IPS-11a (cell line): ENCODE results near the gene PRKG2.

Experiments used
- H3K4me3 ChIP-seq: one replicate; pipeline ENCODE4 v1.5.1; 2013; ENCODE audit warnings: low read depth, low read length, control low read depth

The PRKG2 gene

GRCh38 chr4:81218206-81218605 is 3.2 kb upstream of the PRKG2 start:
- no peak overlapping the region for H3K4me3 ChIP-seq

DNA sequence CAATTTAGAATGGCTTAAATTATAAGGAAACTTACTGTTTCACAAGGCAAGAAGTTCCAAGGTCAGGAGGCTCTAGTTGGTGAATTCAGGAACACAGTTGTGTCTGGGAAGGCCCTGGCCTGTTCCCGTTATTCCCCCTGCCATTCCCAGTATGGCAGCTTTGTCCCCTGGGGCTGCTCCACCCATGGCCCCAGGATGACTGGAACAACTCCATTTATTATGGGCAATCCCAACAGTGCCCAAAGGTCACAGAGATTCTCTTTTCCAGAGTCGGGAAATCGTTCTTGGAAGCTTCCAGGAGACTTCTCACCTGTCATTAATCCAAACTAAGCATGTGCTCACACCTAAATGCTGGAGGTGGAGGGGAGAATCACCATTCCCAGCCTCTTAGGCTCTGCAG is 2.8 kb upstream of the PRKG2 start:
- H3K4me3 ChIP-seq, result no peak overlapping the region

- no peak overlapping the region for H3K4me3 ChIP-seq
These were observed 909 bp upstream of the PRKG2 start for GRCh38 chr4:81215931-81216330.

GRCh38 chr4:81214144-81214880 is 710 bp downstream of the PRKG2 start:
- H3K4me3 ChIP-seq, result peak overlapping the region; percentile 57

DNA sequence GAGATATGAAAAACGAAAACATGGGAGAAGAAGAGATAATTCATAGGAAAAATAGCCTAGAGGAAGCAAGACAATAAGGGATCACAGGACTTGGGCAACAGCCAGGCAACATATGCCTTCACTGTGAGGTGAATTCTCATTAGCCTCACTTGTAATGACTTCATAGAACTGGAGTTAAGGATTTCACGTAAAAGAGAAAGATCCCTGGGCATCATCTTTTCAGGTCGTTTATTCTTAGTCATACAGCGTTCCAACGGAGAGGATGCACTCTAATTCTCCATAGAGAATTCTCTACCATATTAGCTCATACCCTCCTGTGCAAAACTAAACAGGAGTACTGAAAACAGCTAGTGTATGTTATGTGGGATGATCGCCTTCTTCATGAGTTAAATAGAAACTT is 1.4 kb downstream of the PRKG2 start:
- no peak overlapping the region for H3K4me3 ChIP-seq

GRCh38 chr4:81211956-81212355 is 3.1 kb downstream of the PRKG2 start:
- no peak overlapping the region for H3K4me3 ChIP-seq

- no peak overlapping the region for H3K4me3 ChIP-seq
These were observed 7.2 kb downstream of the PRKG2 start for GRCh38 chr4:81207828-81208227.

GRCh38 chr4:81205302-81205701 is 9.7 kb downstream of the PRKG2 start:
- H3K4me3 ChIP-seq, result no peak overlapping the region

GRCh38 chr4:81204571-81204970 is 10.5 kb downstream of the PRKG2 start:
- H3K4me3 ChIP-seq, result no peak overlapping the region

DNA sequence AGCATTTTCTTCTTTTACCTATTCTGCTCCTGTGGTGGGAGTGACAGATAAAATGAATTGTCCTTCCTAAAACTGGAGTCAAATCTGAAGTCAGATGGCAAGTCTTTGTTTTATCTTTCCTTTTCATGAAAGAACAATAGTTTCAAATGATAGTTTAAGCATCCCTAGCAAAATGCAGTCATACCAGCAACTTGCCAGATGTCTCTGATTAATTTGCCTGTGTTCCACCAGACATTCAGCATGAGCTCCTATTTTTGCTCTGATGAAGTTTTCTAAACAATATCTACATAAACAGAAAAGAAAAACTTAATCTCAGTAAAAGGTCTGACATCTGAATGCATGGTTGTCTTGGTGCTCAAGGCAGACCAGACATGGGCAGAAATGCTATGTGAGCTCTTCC is 15.2 kb downstream of the PRKG2 start:
- no peak overlapping the region for H3K4me3 ChIP-seq

- no peak overlapping the region for H3K4me3 ChIP-seq
These were observed 16.4 kb downstream of the PRKG2 start for GRCh38 chr4:81198609-81199008.

DNA sequence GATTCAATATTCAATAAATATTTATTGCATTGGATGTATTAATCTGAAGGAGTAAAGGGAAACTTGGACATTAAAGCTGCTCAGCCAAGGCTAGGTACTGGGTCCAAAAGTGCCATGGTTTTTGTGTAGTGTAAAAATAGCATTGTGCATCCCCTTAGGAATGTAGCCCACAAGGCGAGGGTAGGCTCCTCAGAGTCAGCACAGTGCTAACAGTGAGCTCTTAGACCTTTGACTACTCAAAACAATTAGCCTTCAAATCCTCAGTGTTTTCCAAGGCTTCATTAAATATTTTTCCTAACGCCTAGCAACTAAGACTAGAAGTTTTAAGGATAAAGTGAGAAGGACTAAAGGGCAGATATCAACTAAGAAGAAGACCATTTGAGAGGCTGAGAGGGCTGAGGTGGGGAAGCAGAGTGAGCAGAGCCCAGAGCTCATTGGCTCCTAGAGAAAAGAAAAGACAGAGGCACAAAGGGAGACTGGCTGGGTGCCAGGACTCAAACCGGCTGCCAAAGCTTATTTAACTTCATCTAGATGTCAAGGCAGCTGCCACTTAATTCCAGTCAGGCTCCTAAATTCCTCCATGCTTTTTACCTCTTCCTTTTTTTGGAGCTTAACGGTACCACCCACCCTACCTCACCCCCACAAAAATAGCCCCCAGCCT is 17.0 kb downstream of the PRKG2 start:
- no peak overlapping the region for H3K4me3 ChIP-seq

DNA sequence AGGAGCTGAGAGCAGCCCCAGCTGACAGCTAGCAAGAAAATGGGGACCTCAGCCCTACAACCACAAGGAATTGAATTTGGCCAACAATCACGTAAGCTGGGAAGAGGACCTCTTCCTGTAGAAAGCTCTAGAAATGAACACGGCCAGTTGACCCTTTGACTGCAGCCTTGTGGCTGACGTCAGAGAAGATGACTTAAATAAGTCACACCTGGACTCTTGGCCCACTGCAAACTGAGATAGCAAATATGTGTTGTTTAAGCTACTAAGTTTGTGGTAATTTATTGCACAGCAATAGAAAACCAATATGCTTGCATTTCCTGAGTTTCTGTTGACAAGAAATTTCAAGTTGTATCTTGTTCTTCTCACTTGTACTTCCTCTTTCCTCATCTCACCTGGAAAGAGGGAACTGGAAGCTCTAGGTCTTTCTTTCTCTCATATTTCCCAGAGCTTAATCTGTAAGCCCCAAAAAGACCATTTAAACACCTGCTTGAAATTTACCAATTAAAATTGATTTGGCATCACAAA is 18.8 kb downstream of the PRKG2 start:
- no peak overlapping the region for H3K4me3 ChIP-seq

DNA sequence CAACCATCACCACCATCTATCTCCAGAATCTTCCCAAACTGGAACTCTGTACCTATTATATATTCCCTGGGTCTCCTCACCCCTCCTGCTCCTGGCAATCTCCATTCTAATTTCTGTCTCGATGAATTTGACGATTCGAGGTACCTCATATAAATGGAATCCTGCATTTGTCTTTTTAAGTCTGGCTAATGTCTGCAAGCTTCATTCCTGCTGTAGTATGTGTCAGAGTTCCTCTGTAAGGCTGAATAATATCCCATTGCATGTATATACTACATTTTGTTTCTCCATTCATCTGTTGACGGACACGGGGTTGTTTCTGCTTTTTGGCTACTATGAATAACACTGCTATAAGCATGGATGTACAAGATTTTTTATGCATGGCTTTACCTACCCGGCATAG is 19.5 kb downstream of the PRKG2 start:
- no peak overlapping the region for H3K4me3 ChIP-seq

GRCh38 chr4:81194286-81194685 is 20.7 kb downstream of the PRKG2 start:
- no peak overlapping the region for H3K4me3 ChIP-seq

GRCh38 chr4:81180916-81181315 is 34.1 kb downstream of the PRKG2 start:
- no peak overlapping the region for H3K4me3 ChIP-seq

DNA sequence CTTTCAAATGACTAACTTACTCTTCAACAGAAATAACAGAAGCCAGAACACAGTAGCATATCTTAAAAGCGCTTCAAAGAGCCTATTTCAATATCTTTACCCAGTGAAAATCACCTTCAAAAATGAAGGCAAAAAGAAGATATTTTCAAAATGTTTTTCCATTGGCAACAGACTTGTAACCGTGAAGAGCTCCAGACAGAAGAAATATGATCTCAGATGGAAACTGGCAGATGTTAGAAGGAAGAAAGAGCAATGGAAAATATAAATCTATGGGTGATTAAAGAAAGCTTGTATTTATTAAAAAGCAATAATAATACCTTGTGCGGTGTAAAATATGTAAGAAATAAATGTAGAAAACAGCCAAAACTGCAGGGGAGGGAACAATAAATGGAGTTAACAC is 35.7 kb downstream of the PRKG2 start:
- no peak overlapping the region for H3K4me3 ChIP-seq

DNA sequence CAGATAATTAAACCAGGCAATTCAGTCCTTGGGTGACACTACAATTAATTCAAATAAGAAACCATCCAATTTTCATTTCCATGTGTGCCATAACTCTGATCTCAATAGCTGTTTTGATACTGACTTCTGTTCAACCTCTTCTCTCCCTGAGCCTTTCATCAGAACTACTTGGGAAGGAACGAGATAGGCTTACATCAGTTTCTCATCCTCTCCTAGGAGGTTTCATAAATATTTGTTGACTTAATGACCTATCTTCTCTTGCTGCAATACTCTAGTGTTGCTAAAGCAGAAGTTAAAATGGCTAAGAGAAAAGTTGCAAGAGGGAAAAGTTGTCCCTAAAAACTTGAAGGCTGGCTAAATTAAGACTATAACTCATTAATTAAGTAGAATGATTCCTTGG is 41.8 kb downstream of the PRKG2 start:
- H3K4me3 ChIP-seq, result no peak overlapping the region

- H3K4me3 ChIP-seq, result no peak overlapping the region
These were observed 48.4 kb downstream of the PRKG2 start for GRCh38 chr4:81166458-81167160.

DNA sequence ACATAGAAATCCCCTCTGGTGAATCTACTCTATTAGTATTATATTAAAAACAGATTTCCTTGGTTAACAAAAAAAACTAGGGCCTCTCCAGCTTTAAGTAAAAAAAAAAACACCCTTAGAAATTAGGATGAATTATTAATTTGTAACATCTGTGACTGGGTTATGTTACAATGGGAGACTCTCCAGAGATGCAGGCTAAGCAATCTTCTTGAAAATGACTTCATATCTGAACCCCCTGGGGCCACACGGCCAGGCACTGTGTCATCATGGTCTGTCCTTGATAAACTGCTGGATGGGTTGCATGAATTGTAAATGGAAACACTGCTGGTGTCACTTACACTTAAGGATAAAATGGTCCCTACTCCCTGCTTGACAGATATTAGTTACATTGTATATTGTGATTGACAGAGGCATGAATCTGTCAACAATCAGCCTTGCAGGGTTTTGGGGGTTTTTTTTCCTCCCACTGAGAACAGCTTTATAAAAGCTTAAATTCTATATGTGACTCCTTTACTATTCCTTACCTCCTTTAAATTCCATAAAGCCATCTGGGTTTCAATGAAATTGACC is 49.1 kb downstream of the PRKG2 start:
- no peak overlapping the region for H3K4me3 ChIP-seq

- no peak overlapping the region for H3K4me3 ChIP-seq
These were observed 50.2 kb downstream of the PRKG2 start for GRCh38 chr4:81164623-81165416.
